Measurements from ENCODE around the gene GAST. TPM values are rescaled to one million over a fixed set of nuclear protein-coding genes. Genes with fewer than 3 reads are reported as not detected.
A peak's percentile ranks its signal among the peaks of the same experiment; 100 is the strongest.

Gene GAST
- total and polyA plus RNA-seq, 2 of the 13 experiments (the other 11 are each of a cell fraction or from before 2014, with no cell fraction given): 0.32 to 0.42 TPM

- peak; percentile 72; the same call in 1 of the 2 replicates for TF ChIP-seq KLF11 (CRISPR knock-in tag; IDR thresholded peaks at IDR 0.05)
- no peak for TF ChIP-seq BRD4 (CRISPR knock-in tag; IDR thresholded peaks at IDR 0.05)
- TF ChIP-seq NFYB (CRISPR knock-in tag; IDR thresholded peaks at IDR 0.05): no peak
- TF ChIP-seq KDM6A (CRISPR knock-in tag; IDR thresholded peaks at IDR 0.05; ENCODE audit: low read depth): no peak
- TF ChIP-seq STAT6 (CRISPR knock-in tag; IDR thresholded peaks at IDR 0.05; ENCODE audit: borderline replicate concordance): peak; percentile 38; the same call in 1 of the 2 replicates
- TF ChIP-seq ZNF3 (CRISPR knock-in tag; IDR thresholded peaks at IDR 0.05): no peak
- TF ChIP-seq TSC22D2 (CRISPR knock-in tag; IDR thresholded peaks at IDR 0.05; ENCODE audit: borderline replicate concordance): peak; percentile 12; the same call in 1 of the 2 replicates
- peak; percentile 68; the same call in 1 of the 2 replicates for TF ChIP-seq PPARG (CRISPR knock-in tag; conservative IDR thresholded peaks at IDR 0.05)
- no peak for TF ChIP-seq PRDM4 (CRISPR knock-in tag; IDR thresholded peaks at IDR 0.05; ENCODE audit: borderline replicate concordance)
- no peak for TF ChIP-seq ZNF503 (CRISPR knock-in tag; IDR thresholded peaks at IDR 0.05)
- no peak for TF ChIP-seq ZNF101 (CRISPR knock-in tag; IDR thresholded peaks at IDR 0.05; ENCODE audit: borderline replicate concordance, low read depth)
- TF ChIP-seq ZNF746 (CRISPR knock-in tag; IDR thresholded peaks at IDR 0.05): no peak
- TF ChIP-seq ZNF883 (CRISPR knock-in tag; IDR thresholded peaks at IDR 0.05; ENCODE audit: not compliant biosample characterization): peak; percentile 36
- TF ChIP-seq IRF2 (CRISPR knock-in tag; IDR thresholded peaks at IDR 0.05): peak; percentile 87
- TF ChIP-seq SKI (IDR thresholded peaks at IDR 0.05; ENCODE audit: partially characterized antibody): peak; percentile 41
- TF ChIP-seq RBFOX2 (IDR thresholded peaks at IDR 0.05; ENCODE audit: low read depth, low read length): no peak
- TF ChIP-seq IKZF5 (CRISPR knock-in tag; IDR thresholded peaks at IDR 0.05): peak; percentile 76; the same call in 1 of the 2 replicates
- TF ChIP-seq NR0B2 (CRISPR knock-in tag; IDR thresholded peaks at IDR 0.05): no peak
- TF ChIP-seq SSRP1 (CRISPR knock-in tag; IDR thresholded peaks at IDR 0.05): no peak
- TF ChIP-seq MEIS1 (CRISPR knock-in tag; IDR thresholded peaks at IDR 0.05; ENCODE audit: borderline replicate concordance): 0 out of 2 replicates have a peak, but pooled peaks have one; percentile 58
Observed at GRCh38 chr17:41738077-41738800, 26.1 kb downstream of the GAST start (continued).

Measured in HepG2 (cell line).